HepG2 (cell line): ENCODE data around the gene DRD3. TPM values are rescaled to one million over a fixed set of nuclear protein-coding genes. Genes with fewer than 3 reads are reported as not detected.

Source experiments
- ATAC-seq: fragments of 200-7000 bp; cut with Tn5 transposase; 3 replicates; pipeline ENCODE4 v1.9.1; 2020; ENCODE audit warnings: mild to moderate bottlenecking, moderate library complexity
- BruUV-seq: library from RNA; stranded (reverse); fragments of 400-500 nt; replicated peaks from 2 replicates; lab custom pipeline; 2021; lab: Mats Ljungman, UMichigan
- CTCF ChIA-PET: fragments of 300-600 bp; formaldehyde crosslinking; extraction: SDS; loops from one replicate; lab custom pipeline; 2021; ENCODE audit warnings: low total read pairs, inconsistent platforms, low intra/inter-chr PET ratio; lab: Yijun Ruan, JAX
- POLR2A ChIA-PET: fragments of 350-600 bp; sonication (Branson Sonifier 250); formaldehyde crosslinking; loops from one replicate; lab custom pipeline; 2020; ENCODE audit warnings: antibody characterized with exemption, inconsistent platforms; lab: Yijun Ruan, JAX
- DNase-seq: peaks from one replicate; pipeline ENCODE4 v3.0.0-alpha.2; 2015; ENCODE audit warnings: low spot score
- FAIRE-seq: peaks from 3 replicates; lab custom pipeline; 2011; peaks lifted over from hg19 to GRCh38; lab: Jason Lieb, UNC
- H2AFZ ChIP-seq: one replicate; pipeline ENCODE4 v1.6.1; 2011; ENCODE audit warnings: low read length, inconsistent platforms
- H3K27ac ChIP-seq: fragments of 300-600 bp; 3 replicates; pipeline ENCODE4 v1.8.0; 2011; ENCODE audit warnings: mixed run types, mild to moderate bottlenecking, mixed read lengths, low read length, inconsistent platforms; ENCODE audit not compliant: insufficient read depth; ENCODE audit errors: extremely low read length
- H3K27me3 ChIP-seq, 2 experiments: fragments of 200-600 bp in 1 of 2; 2 replicates in 1 of 2; 3 replicates in 1 of 2; pipeline versions ENCODE4 v1.6.0 to v1.8.0; 2011; ENCODE audit warnings: low read length in 2 of 2, mild to moderate bottlenecking in 2 of 2, moderate library complexity in 2 of 2, inconsistent platforms in 1 of 2; ENCODE audit not compliant: insufficient read depth in 2 of 2, control insufficient read depth in 1 of 2
- H3K36me3 ChIP-seq, 2 experiments: fragments of 200-600 bp in 1 of 2; replicated peaks in 1 of 2; 2 replicates in 1 of 2; 3 replicates in 1 of 2; pipeline versions ENCODE4 v1.5.1 to v1.8.0; 2011; ENCODE audit warnings: low read length in 2 of 2, inconsistent platforms in 1 of 2; ENCODE audit not compliant: insufficient read depth in 2 of 2, control insufficient read depth in 1 of 2
- H3K4me1 ChIP-seq: 2 replicates; pipeline ENCODE4 v1.5.1; 2012; ENCODE audit warnings: low read length, inconsistent platforms; ENCODE audit not compliant: insufficient read depth
- H3K4me2 ChIP-seq: 2 replicates; pipeline ENCODE4 v1.6.0; 2011; ENCODE audit warnings: low read depth, low read length, inconsistent platforms
- H3K4me3 ChIP-seq, 3 experiments: fragments of 200-600 bp in 1 of 3; sonication (generic), shearing (Covaris generic) in 1 of 3; replicated peaks in 1 of 3; 2 replicates each; pipeline ENCODE4 v1.5.1; 2011 to 2016; ENCODE audit warnings: low read length in 3 of 3, inconsistent platforms in 2 of 3, low read depth in 2 of 3, mild to moderate bottlenecking in 2 of 3, control low read depth in 1 of 3, mixed read lengths in 1 of 3; ENCODE audit not compliant: insufficient read depth in 1 of 3
- H3K79me2 ChIP-seq: one replicate; pipeline ENCODE4 v1.6.1; 2011; ENCODE audit warnings: low read length, inconsistent platforms; ENCODE audit not compliant: insufficient read depth
- H3K9ac ChIP-seq: 2 replicates; pipeline ENCODE4 v1.6.0; 2011; ENCODE audit warnings: mild to moderate bottlenecking, low read depth, low read length, inconsistent platforms; ENCODE audit not compliant: insufficient read depth
- H3K9me3 ChIP-seq: 2 replicates; pipeline ENCODE4 v1.5.1; 2012; ENCODE audit warnings: mild to moderate bottlenecking, low read length
- H4K20me1 ChIP-seq: 2 replicates; pipeline ENCODE4 v1.6.0; 2011; ENCODE audit warnings: inconsistent platforms, mild to moderate bottlenecking, low read length, moderate library complexity; ENCODE audit not compliant: insufficient read depth
- BHLHE40 ChIP-seq: IDR thresholded peaks from 2 replicates; pipeline ENCODE4 v1.6.1; 2011; ENCODE audit warnings: low read length, improper control_type of control experiment
- CTCF ChIP-seq: sonication (generic); formaldehyde crosslinking; IDR thresholded peaks from 2 replicates; pipeline ENCODE4 v1.5.0; 2020; ENCODE audit warnings: mild to moderate bottlenecking, missing genetic modification reagents, moderate library complexity
- ETV6 ChIP-seq: sonication (generic); formaldehyde crosslinking; conservative IDR thresholded peaks from 2 replicates; pipeline ENCODE4 v1.4.0; 2020; ENCODE audit warnings: missing genetic modification reagents
- GATAD2A ChIP-seq: IDR thresholded peaks from 2 replicates; pipeline ENCODE4 v1.6.1; 2016
- IRF9 ChIP-seq: sonication (generic); formaldehyde crosslinking; IDR thresholded peaks from 2 replicates; pipeline ENCODE4 v1.8.0; 2022; ENCODE audit warnings: missing genetic modification reagents, mild to moderate bottlenecking, borderline replicate concordance
- PAF1 ChIP-seq: IDR thresholded peaks from 2 replicates; pipeline ENCODE4 v1.6.1; 2016; ENCODE audit warnings: missing genetic modification reagents, missing compliant biosample characterization
- PATZ1 ChIP-seq: sonication (generic); formaldehyde crosslinking; IDR thresholded peaks from 2 replicates; pipeline ENCODE4 v1.4.0; 2020; ENCODE audit warnings: missing genetic modification reagents
- PCBP2 ChIP-seq: fragments of 200-400 bp; formaldehyde crosslinking; optimal IDR thresholded peaks from 2 replicates; pipeline ENCODE3; 2018; ENCODE audit warnings: low read length, low read depth; ENCODE audit not compliant: poor library complexity, severe bottlenecking
- RARA ChIP-seq: IDR thresholded peaks from 2 replicates; pipeline ENCODE4 v1.6.1; 2016; ENCODE audit warnings: missing genetic modification reagents, missing compliant biosample characterization
- SNRNP70 ChIP-seq: fragments of 200-400 bp; formaldehyde crosslinking; IDR thresholded peaks from 2 replicates; pipeline ENCODE4 v1.6.1; 2017; ENCODE audit warnings: mild to moderate bottlenecking, low read depth, low read length, moderate library complexity
- TBL1XR1 ChIP-seq: fragments of 150-350 bp; IDR thresholded peaks from 2 replicates; pipeline ENCODE4 v1.6.1; 2014; ENCODE audit warnings: borderline replicate concordance, low read length; ENCODE audit not compliant: partially characterized antibody
- TFAP4 ChIP-seq: sonication (generic); IDR thresholded peaks from 2 replicates; pipeline ENCODE4 v1.6.1; 2016; ENCODE audit warnings: low read depth, borderline replicate concordance
- ZNF296 ChIP-seq: sonication (generic); formaldehyde crosslinking; conservative IDR thresholded peaks from 2 replicates; pipeline ENCODE4 v1.5.0; 2020; ENCODE audit warnings: mild to moderate bottlenecking, missing genetic modification reagents
- ZNF761 ChIP-seq: sonication (generic); formaldehyde crosslinking; conservative IDR thresholded peaks from 2 replicates; pipeline ENCODE4 v1.4.0; 2020; ENCODE audit warnings: mild to moderate bottlenecking, missing genetic modification reagents
- ZSCAN21 ChIP-seq: sonication (generic); formaldehyde crosslinking; IDR thresholded peaks from 2 replicates; pipeline ENCODE4 v1.8.0; 2022; ENCODE audit warnings: mild to moderate bottlenecking, missing genetic modification reagents, moderate library complexity, borderline replicate concordance
- WGBS: methylation state at CpG from one replicate; pipeline ENCODE4 v1.1.6; 2017; ENCODE audit warnings: low lambda C conversion rate; 5-methylcytosine and 5-hydroxymethylcytosine counted together
- in situ Hi-C: cut with HindIII; loops from 2 replicates; pipeline ENCODE4 v1.10.0; 2017; ENCODE audit warnings: low pct_unique_long_range_greater_than_20kb; ENCODE audit not compliant: extremely low pct_ligation_motif_present
- intact Hi-C: fragments of 100-400 bp; cut with micrococcal nuclease; formaldehyde crosslinking; loops from one replicate; pipeline ENCODE4 v1.10.0; 2022; ENCODE audit not compliant: unreplicated experiment
- polyA plus RNA-seq, 8 experiments: library from polyadenylated mRNA; depleted of rRNA in 3 of 8; stranded (reverse) in 7 of 8; unstranded in 1 of 8; fragments of >200 nt; fragmentation: Illumina TruSeq in 4 of 8; extraction: Trizol in 4 of 8; gene quantifications; 2 replicates each; pipeline versions ENCODE4 v1.2.1 to v1.2.3, GENCODE V29; 2011 to 2016; ENCODE audit warnings: low read depth in 4 of 8, missing spikeins in 1 of 8, mixed read lengths in 1 of 8; ENCODE audit not compliant: insufficient read depth in 1 of 8
- total RNA-seq, 5 experiments: library from RNA; depleted of rRNA; stranded (reverse); fragments of >200 nt; fragmentation: Illumina TruSeq; extraction: Trizol; gene quantifications; 2 replicates each; pipeline ENCODE4 v1.2.3, GENCODE V29; 2016; ENCODE audit warnings: low read depth in 1 of 5

Gene DRD3
- total and polyA plus RNA-seq, 2 of the 13 experiments (the other 11 are each of a cell fraction or from before 2014, with no cell fraction given) = not detected

GRCh38 chr3:114139836-114140235 is 39.0 kb downstream of the DRD3 start:
- H3K9ac ChIP-seq = no peak overlapping the region
- no peaks in the 10 kb centered on the region for H3K79me2 ChIP-seq
- DNase-seq (no peak), ATAC-seq (no peak), FAIRE-seq (no peak)
- H2AFZ ChIP-seq = no peak overlapping the region
- POLR2A ChIA-PET = no interaction called here
- no TSS peak for BruUV-seq
- 17% methylated on average over 3 of the region's 3 CpGs for WGBS
- H3K9me3 ChIP-seq = no peaks in the 10 kb centered on the region
- CTCF ChIA-PET = no interaction called here
- in situ Hi-C loops (no loop called here), intact Hi-C loops (no loop called here)
- H3K36me3 ChIP-seq = no peaks in the 10 kb centered on the region
- H3K4me2 ChIP-seq = no peak overlapping the region
- H3K4me1 ChIP-seq = no peaks in the 10 kb centered on the region
- H3K27me3 ChIP-seq = peaks cover 0 to 12% of the 10 kb centered on the region in 2 experiments; a peak in 1 of 5 replicates
- no peaks in the 10 kb centered on the region for H4K20me1 ChIP-seq
- H3K27ac ChIP-seq = no peak overlapping the region
- H3K4me3 ChIP-seq = no peak overlapping the region
- TF ChIP-seq RARA = no peak
- TF ChIP-seq PAF1 (CRISPR knock-in tag) = no peak
- TF ChIP-seq ZNF296 = no peak
- TF ChIP-seq TFAP4 = no peak
- TF ChIP-seq ZSCAN21 (CRISPR knock-in tag) = no peak
- TF ChIP-seq ZNF761 (CRISPR knock-in tag) = no peak
- TF ChIP-seq PATZ1 (CRISPR knock-in tag) = no peak
- no peak for TF ChIP-seq IRF9
- no peak for TF ChIP-seq SNRNP70
- no peak for TF ChIP-seq GATAD2A (CRISPR knock-in tag)
- no peak for TF ChIP-seq BHLHE40
- TF ChIP-seq ETV6 (CRISPR knock-in tag) = no peak
- TF ChIP-seq PCBP2 = no peak
- TF ChIP-seq TBL1XR1 = no peak
- TF ChIP-seq CTCF (CRISPR knock-in tag) = no peak
